Stomach (tissue), 9 donors: Measurements from ENCODE around the gene ATN1. TPM values are rescaled to one million over a fixed set of nuclear protein-coding genes. Genes with fewer than 3 reads are reported as not detected.
A peak's percentile ranks its signal among the peaks of the same experiment; 100 is the strongest.

ENCODE experiments used
- DNase-seq, 2 donors: peaks; one replicate each; pipeline versions ENCODE4 v3.0.0 to v3.0.0-alpha.2; 2013 to 2019
- H3K27ac ChIP-seq, 5 donors: fragments of 200-600 bp in 4 of 5; sonication (generic) in 4 of 5; one replicate each; pipeline ENCODE4 v1.5.1; 2013 to 2019; ENCODE audit warnings: mild to moderate bottlenecking in 1 of 5, moderate library complexity in 1 of 5
- H3K27me3 ChIP-seq, 3 donors: fragments of 200-600 bp; sonication (generic); one replicate each; pipeline ENCODE4 v1.5.1; 2017 to 2019; ENCODE audit warnings: mixed run types in 1 of 3
- H3K36me3 ChIP-seq, 4 donors: fragments of 200-600 bp; sonication (generic); 1 replicate in 3 of 4; 2 replicates in 1 of 4; pipeline ENCODE4 v1.5.1; 2016 to 2019
- H3K4me1 ChIP-seq, 4 donors: fragments of 200-600 bp; sonication (generic); one replicate each; pipeline ENCODE4 v1.5.1; 2016 to 2019
- H3K4me3 ChIP-seq, 4 donors: fragments of 200-600 bp; sonication (generic) in 3 of 4; one replicate each; pipeline ENCODE4 v1.5.1; 2016 to 2019; ENCODE audit warnings: mild to moderate bottlenecking in 1 of 4
- H3K9me3 ChIP-seq, 4 donors: fragments of 200-600 bp; sonication (generic); one replicate each; pipeline ENCODE4 v1.5.1; 2016 to 2019
- CTCF ChIP-seq, 7 experiments: fragments of 450-650 bp in 4 of 7; fragments of 200-600 bp in 3 of 7; sonication (generic) in 3 of 7; IDR thresholded peaks; one replicate each; pipeline ENCODE4 v1.5.1; 2016 to 2019; ENCODE audit warnings: antibody characterized with exemption in 7 of 7, control low read depth in 2 of 7, mild to moderate bottlenecking in 1 of 7
- EP300 ChIP-seq: sonication (generic); formaldehyde crosslinking; IDR thresholded peaks from one replicate; pipeline ENCODE4 v1.6.1; 2017; ENCODE audit warnings: antibody characterized with exemption
- POLR2A ChIP-seq, 4 donors: fragments of 450-650 bp; IDR thresholded peaks; one replicate each; pipeline ENCODE4 v1.6.1; 2016; ENCODE audit warnings: antibody characterized with exemption in 4 of 4, control low read depth in 2 of 4, mild to moderate bottlenecking in 1 of 4, moderate library complexity in 1 of 4
- POLR2AphosphoS5 ChIP-seq, 3 donors: sonication (generic); formaldehyde crosslinking; IDR thresholded peaks; one replicate each; pipeline ENCODE4 v1.6.1; 2016; ENCODE audit warnings: antibody characterized with exemption in 3 of 3
- WGBS, 5 donors: extraction: QIAGEN DNeasy Blood & Tissue Kit in 3 of 5; methylation state at CpG; one replicate each; pipeline versions ENCODE4 v1.1.5 to v1.1.7; 2013 to 2018; 5-methylcytosine and 5-hydroxymethylcytosine counted together
- intact Hi-C: fragments of 100-400 bp; cut with DNase I; formaldehyde crosslinking; loops from one replicate; pipeline ENCODE4 v1.15.1; 2023; ENCODE audit warnings: low total_unique reads
- polyA plus RNA-seq, 3 donors: library from polyadenylated mRNA; stranded (reverse); fragments of 200-250 nt; gene quantifications; one replicate each; pipeline ENCODE4 v1.2.3, GENCODE V29; 2013
- total RNA-seq, 5 donors: library from RNA; depleted of rRNA; stranded (reverse); fragments of >200 nt; gene quantifications; one replicate each; pipeline versions ENCODE4 v1.1.0 to v1.2.3, GENCODE V29; 2014 to 2016
- donor health status: healthy with polysubstance abuse.
- donor health status: Bipolar disorder and iron deficiency.
- donor health status: healthy.

Gene ATN1
- total and polyA plus RNA-seq, 8 donors = 23.3 to 694 (median 73.5) TPM

- intact Hi-C loops = no loop called here
- Histone ChIP-seq H3K4me3 (no peak overlapping the region), H3K27me3 (no peaks in the 10 kb centered on the region), H3K4me1 (peaks cover 30 to 90% (median 65%) of the 10 kb centered on the region in 4 donors), H3K27ac (peak overlapping the region; percentile 91 to 98 (median 92)), H3K9me3 (no peaks in the 10 kb centered on the region), H3K36me3 (peaks cover 26 to 64% (median 59%) of the 10 kb centered on the region in 4 donors)
- no peak for DNase-seq
- no peak for TF ChIP-seq EP300
- TF ChIP-seq POLR2AphosphoS5 (IDR thresholded peaks at IDR 0.05) = no peak
- TF ChIP-seq POLR2A (IDR thresholded peaks at IDR 0.05) = no peak
- no peak for TF ChIP-seq CTCF (IDR thresholded peaks at IDR 0.05)
- WGBS, 5 donors = 78 to 95% (median 85%) methylated on average over 3 of the region's 3 CpGs
These were observed 8.5 kb downstream of the ATN1 start for GRCh38 chr12:6936194-6936635.

- Histone ChIP-seq H3K27me3 (no peaks in the 10 kb centered on the region), H3K27ac (peak overlapping the region; percentile 91 to 98 (median 92)), H3K9me3 (no peaks in the 10 kb centered on the region), H3K36me3 (peaks cover 33 to 70% (median 65%) of the 10 kb centered on the region in 4 donors), H3K4me1 (peaks cover 26 to 90% (median 66%) of the 10 kb centered on the region in 4 donors), H3K4me3 (peak overlapping the region; percentile 56 to 72 (median 62))
- TF ChIP-seq CTCF (IDR thresholded peaks at IDR 0.05) = no peak
- TF ChIP-seq POLR2AphosphoS5 (IDR thresholded peaks at IDR 0.05) = no peak
- TF ChIP-seq POLR2A (IDR thresholded peaks at IDR 0.05) = no peak
- no peak for TF ChIP-seq EP300
- DNase-seq = peak in 1 of 2 donors; percentile 83
- intact Hi-C loops = no loop called here
- WGBS, 5 donors = 19 to 36% (median 23%) methylated on average over 21 to 36 of the region's 36 CpGs
These were observed 9.1 kb downstream of the ATN1 start for GRCh38 chr12:6936636-6937480.

DNA sequence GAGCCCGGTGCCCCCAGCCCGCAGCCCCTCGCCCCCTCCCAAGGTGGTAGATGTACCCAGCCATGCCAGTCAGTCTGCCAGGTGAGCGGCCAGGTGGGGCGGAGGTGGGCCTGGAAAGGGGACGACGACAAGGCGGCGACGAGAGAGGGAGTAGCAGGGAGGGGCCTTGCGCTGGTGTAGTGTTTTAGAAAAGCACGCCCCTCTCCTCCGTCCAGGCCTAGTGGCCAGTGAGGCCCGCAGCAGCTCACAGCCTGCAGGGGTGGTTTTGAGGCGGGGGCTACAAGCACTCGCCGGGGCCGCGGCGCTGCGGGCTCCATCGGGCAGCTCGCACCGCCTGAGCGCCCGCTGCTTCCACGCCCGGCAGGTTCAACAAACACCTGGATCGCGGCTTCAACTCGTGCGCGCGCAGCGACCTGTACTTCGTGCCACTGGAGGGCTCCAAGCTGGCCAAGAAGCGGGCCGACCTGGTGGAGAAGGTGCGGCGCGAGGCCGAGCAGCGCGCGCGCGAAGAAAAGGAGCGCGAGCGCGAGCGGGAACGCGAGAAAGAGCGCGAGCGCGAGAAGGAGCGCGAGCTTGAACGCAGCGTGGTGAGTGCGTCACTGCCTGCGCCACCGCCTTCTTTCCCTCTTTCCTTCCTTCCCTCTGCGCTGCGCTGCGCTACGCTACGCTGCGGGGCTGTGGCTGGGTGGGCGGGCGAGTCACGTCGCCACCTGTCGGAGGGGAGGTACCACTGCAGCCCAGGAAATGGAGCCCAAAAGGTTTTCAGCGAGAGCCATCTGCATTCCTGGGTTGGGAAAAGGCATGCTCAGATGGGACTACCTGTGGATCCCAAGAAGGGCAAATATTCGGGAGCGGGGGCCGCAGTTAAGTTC, 10.0 kb downstream of the ATN1 start:
- no peaks in the 10 kb centered on the region for H3K27me3 ChIP-seq
- TF ChIP-seq POLR2AphosphoS5 (IDR thresholded peaks at IDR 0.05) = peak; percentile 95 to 100 (median 99)
- TF ChIP-seq POLR2A (IDR thresholded peaks at IDR 0.05) = peak in 2 of 4 donors; percentile 45 to 61
- TF ChIP-seq CTCF (IDR thresholded peaks at IDR 0.05) = peak in 6 of 7 experiments; percentile 19 to 98 (median 96)
- TF ChIP-seq EP300 = no peak
- no peaks in the 10 kb centered on the region for H3K9me3 ChIP-seq
- H3K4me3 ChIP-seq = peak overlapping the region; percentile 56 to 72 (median 62)
- peaks cover 33 to 72% (median 66%) of the 10 kb centered on the region in 4 donors for H3K36me3 ChIP-seq
- peak overlapping the region; percentile 91 to 98 (median 92) for H3K27ac ChIP-seq
- 0 to 1% (median 1%) methylated on average over 29 to 80 of the region's 80 CpGs for WGBS, 5 donors
- peaks cover 31 to 90% (median 65%) of the 10 kb centered on the region in 4 donors for H3K4me1 ChIP-seq
- intact Hi-C loops = no loop called here
- peak; percentile 95 to 98 for DNase-seq
